HG03460 (cell line): ENCODE results near the gene ADAD2.

ENCODE experiments used
- ATAC-seq: cut with Tn5 transposase; IDR thresholded peaks from one replicate; pipeline ENCODE4 v1.9.1; 2021; ENCODE audit not compliant: unreplicated experiment

ADAD2 gene

DNA sequence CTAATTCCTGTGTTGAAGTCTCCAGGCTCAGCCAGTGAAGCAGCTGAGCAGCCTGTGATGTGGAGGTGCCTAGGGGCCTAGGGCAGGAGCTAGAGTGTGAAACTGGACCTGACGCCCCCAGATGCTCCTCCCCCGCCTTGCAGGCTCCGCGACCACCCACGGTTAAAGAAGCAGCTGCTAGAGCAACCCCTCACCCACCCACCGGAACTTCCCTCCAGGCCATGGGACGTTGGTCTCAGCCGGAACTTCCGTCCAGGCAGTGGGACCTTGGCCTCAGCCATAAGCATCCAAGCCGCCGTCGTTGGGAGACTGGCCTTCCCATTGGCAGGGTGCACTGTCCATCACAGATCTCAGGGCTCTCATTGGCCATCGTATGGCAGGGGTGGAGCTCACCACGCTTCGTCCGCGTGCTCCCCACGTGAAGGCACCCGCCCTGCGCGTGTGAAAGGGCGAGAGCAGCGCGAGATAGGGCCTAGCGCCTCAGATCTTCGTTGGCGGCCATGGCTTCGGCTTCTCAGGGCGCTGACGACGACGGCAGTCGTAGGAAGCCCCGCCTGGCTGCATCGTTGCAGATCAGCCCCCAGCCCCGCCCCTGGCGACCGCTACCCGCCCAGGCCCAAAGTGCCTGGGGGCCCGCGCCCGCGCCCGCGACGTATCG, at the start of gene ADAD2:
TSS of gene ADAD2 (plus strand) at position 427 of the 658 bp plus-strand sequence. CDS start at position 501, 74 bp downstream.
- ATAC-seq, result no peak

DNA sequence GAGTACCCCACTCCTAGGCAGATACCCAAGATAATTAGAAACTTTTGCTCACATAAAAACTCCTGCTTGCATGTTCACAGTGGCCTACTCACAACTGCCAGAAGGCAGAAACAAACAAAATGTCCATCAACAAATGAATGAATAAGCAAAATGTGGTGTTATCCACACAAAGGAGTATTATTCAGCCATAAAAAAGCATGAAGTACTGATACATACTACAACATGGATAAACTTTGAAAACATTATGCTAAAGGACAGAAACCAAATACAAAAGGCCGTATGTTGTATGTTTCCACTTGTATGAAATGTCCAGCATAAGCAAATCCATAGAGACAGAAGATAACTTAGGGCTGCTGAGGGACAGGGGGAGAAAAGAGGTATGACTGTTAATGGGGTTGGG, 47.9 kb upstream of the ADAD2 start:
- no peak for ATAC-seq

DNA sequence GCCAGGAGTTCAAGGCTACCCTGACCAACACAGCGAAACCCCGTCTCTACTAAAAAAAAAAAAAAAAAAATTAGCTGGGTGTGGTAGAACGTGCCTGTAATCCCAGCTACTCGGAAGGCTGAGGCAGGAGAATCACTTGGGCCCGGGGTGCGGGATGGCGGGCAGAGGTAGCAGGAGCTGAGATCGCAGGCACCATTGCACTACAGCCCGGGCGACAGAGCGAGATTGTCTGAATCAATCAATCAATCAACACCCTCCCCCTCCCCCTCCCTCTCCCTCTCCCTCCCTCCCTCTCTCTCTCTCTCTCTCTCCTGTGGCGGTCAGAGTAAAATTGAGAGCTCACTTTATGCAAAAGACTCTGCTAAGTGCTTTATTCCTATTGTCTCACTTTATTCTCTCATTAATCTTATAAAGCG, 47.2 kb upstream of the ADAD2 start:
- no peak for ATAC-seq

DNA sequence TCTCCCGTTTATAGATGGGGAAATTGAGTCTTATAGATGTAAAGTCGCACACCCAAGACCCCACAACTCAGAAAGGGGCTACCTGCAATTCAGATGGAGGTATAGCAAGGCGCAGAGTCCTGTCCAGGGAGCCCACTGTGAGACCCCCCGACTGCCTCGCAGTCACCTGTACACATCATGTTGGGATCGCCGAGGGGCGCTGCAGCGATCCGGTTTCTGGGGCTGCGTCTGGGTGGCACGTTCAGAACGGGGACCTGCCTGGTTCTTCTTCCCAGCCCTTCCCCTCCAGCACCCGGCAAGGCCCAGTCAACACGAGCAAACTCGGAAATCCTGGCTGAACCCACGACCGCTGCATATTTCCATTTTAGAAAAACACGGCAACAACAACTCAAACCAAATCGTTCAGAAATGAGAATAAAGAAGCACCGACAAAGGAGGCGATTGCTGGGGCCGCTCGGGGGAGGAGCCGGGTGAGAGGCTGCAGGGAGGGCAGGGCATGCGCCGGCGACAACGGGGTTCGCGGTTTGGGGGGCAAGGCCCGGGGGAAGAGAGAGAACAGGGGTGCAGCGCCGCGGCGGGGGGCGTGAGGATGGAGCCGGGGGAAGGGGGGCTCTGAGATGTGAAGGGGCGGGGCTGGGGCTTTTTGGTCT, 46.6 kb upstream of the ADAD2 start:
- peak; percentile 31 for ATAC-seq

DNA sequence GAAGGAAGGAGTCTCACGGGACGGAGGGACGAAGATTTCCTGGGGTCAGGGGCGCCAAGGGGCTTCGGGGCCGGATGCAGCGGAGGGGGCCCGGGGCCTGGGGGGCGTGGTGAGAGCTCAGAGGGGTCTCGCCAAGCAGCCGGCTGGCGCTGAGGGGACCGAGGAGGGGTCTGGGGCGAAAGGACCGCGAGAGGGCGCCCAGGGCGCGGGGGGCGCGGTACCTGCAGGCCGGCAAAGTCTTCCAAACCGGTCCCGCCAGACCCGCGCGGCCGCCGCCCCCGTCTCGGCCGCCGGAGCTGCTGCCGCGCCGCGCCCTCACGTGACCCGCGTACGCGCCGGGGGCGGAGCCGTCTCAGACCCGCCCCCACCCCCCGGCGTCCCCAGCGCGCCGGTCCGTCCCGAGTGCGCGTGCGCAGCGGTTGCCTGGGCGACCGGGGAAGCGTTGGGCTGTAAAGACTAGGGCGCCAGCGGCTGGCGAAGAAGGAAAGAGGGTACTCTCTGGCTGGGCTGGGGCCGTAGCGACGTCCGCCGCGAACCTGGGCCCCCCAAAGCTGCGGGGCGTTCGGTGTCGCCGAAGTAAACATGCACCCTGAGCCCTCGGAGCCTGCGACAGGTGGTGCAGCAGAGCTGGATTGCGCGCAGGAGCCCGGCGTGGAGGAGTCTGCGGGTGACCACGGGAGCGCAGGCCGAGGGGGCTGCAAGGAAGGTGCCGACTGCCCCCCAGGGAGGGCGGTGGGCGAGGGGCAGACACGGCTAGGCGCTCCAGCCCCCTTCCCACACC, 45.9 kb upstream of the ADAD2 start, which contains the start of the genes DNAAF1 and HSDL1:
TSS of gene DNAAF1 (plus strand) at position 450 of the 781 bp plus-strand sequence. CDS start at position 583, 133 bp downstream.
TSS of gene HSDL1 (minus strand) at position 319 of the 781 bp plus-strand sequence. CDS start 13,856 bp downstream, outside the sequence.
- peak; percentile 75 for ATAC-seq

DNA sequence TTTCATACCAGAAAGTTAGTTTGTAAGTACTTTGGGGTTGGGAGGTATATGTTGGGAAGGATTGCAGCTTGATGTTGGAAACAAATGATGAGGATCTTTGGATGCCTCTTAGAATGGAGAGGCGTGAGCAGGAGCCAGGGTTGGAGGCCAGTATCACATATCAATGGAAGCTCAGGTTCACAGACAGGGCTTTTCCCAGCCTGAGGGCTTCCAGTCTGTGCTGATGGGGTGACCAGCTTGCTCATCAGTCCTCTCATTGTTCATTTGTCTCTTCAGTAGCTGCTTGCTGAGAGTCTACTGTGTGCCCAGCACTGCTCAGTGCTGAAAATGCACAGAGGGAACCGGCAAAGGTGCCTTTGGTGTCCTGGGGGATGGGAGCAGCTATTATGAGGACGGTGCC, 40.0 kb upstream of the ADAD2 start:
- ATAC-seq, result no peak

DNA sequence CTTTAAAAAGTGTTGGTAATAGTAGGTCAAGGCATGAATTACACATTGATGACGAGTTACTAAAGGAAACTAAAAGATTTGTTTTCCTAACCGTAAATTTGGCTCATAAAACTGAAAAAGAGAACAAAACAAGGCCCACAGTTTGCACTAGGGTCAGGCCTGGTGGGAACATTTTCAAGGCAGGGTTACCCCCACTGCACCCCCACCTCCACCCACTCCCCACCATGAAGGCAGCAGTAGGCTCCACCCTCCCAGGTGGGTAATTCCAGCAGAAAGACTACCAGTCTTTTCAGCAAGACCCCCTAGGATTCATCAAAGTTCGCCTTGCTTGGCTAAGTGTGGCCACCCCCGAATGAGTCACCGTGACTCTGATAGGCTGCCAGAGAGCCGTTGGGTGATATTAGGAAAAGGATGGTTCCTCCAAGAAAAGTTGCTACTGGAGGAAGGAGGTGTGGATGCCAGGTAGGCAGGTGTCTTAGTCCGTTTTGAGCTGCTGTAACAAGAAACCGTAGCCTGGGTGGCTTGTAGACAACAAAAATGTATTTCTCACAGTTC, 37.2 kb upstream of the ADAD2 start:
- no peak for ATAC-seq

DNA sequence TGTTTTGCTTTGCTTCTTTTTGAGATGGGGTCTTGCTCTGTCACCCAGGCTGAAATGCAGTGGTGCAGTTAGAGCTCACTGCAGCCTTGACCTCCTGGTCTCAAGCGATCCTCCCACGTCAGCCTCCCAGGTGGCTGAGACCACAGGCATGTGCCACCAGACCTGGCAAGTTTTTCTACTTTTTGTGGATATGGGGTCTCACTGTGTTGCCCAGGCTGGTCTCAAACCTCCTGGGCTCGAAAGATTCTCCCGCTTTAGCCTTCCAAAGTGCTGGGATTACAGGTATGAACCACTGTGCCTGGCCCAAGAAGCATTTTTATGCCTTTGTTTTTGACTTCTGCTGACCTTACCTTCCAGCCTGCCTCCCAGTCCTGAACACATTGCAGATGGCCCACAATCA, 35.7 kb upstream of the ADAD2 start:
- no peak for ATAC-seq

DNA sequence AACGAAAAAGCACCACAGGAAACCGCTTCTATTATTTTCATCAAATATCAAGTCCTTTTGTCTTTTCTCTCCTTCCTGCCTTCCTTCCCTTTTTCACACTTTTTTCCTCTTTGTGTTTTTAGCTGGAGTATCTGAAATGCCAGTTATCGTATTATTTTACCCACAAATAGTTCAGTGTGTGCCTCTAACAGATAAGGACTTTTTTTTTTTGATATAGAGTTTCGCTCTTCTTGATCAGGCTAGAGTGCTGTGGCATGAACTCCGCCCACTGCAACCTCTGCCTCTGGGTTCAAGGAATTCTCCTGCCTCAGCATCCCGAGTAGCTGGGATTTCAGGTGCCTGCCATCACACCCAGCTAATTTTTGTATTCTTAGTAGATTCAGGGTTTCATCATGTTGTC, 35.2 kb upstream of the ADAD2 start:
- no peak for ATAC-seq

DNA sequence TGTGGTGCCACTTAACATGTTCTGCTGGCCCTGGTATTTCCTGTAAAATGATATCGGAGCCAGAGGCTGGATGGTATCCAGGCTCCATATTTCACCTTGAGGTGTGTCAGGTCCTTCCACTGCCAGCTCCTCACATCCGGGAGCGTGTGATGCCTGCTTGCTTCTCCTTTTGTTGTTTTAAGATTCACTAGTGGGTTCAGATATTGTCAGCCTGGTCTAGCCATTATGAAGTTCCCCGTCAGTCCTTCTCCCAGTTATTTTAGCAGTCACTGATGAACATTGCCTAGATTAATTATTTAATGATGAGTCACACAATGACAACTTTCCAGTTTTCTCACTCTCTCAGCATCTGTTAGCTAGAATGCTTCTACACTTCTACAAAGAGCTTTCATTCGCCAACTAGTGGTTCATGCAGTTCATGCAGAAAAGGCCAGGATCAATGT, 34.6 kb upstream of the ADAD2 start:
- ATAC-seq, result no peak

DNA sequence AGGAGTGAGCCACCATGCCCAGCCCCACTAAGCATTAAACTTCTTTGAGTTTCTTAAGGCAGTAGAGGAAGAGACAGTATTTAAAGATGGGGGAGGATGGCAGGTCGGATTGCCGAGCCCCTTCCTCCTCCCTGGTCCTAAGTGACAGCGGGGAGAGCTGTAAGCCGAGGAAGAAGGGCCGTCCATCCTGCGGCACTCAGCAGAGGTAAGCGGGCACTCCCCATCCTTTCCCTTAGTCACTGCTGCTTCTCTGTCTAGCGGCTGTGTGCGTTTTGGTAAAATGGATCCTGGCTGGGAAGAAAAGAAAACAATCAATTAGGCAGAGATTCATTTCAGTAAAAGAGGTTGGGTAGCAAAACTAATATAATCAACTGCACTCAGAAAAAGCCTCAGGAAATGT, 31.9 kb upstream of the ADAD2 start:
- no peak for ATAC-seq

DNA sequence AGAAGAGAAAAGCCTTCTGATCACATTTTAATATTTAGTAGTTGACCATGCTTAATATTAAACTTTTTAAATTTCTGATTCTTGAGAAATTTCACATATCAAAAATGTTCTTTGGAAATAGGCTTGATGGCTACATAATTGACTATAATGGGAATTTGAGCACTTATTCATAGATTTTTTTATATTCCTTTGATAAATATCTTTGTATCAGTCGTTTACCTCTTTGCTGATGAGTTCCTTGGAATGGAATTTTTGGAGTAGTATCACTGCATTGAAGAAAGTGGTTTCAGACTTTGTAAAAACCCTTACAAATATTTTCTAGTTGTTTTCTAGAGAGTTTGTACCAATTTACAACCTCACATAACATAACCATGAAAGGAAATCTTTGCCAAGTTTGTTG, 31.2 kb upstream of the ADAD2 start:
- ATAC-seq, result no peak

DNA sequence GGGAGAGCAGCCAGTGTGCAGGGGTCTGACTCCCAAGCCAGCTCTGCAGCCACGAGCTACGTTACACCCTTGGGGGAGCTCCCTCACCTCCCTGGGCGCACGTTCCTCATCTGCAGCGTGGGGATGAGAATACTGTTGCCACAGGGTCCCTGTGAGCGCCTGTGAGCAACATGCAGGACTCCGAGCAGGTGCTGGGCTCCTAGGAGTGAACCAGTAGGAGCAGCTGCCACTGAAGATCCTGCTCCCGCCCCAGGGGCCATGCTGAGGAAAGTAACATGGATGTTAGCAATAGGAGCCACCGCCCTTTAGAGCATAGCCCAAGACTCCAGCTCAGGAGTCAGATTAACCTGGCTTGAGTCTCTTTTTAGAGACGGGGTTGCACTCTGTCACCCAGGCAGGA, 29.9 kb upstream of the ADAD2 start:
- ATAC-seq, result no peak

DNA sequence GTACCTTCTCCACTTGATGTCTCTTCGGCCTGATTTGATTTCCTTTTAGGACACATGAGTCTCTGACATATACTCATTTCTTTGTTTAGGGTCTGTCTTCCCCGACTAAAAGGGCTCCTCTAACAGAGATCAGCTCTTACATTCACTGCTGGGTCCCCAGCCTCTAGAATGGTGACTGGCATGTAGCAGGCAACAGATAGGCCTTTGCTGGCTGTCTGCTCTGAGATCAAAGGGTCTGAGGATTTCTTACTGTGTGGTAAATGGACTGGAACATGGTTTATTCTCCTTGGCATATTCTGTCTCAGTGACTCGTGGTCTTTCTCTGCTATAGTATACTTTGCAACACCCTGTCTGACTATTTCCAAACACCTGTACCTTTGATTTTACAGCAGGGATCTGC, 29.2 kb upstream of the ADAD2 start:
- ATAC-seq, result no peak

DNA sequence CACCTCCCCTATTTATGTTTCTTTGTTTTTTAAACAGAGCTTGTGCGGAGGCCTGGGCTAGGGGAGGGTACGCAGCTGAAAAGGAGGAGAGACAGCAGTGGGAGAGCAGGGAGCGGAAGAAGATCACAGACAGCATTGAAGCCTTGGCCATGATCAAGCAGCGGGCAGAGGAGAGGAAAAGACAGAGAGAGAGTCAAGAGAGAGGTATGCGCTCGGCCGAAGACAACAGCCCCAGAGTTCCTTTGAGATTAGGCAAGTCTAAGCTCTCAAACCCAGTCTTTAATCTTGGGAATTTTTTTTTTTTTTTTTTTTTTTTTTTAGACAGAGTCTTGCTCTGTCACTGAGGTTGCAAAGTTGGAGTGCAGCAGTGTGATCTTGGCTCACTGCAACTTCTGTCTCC, 25.2 kb upstream of the ADAD2 start:
- ATAC-seq, result no peak

DNA sequence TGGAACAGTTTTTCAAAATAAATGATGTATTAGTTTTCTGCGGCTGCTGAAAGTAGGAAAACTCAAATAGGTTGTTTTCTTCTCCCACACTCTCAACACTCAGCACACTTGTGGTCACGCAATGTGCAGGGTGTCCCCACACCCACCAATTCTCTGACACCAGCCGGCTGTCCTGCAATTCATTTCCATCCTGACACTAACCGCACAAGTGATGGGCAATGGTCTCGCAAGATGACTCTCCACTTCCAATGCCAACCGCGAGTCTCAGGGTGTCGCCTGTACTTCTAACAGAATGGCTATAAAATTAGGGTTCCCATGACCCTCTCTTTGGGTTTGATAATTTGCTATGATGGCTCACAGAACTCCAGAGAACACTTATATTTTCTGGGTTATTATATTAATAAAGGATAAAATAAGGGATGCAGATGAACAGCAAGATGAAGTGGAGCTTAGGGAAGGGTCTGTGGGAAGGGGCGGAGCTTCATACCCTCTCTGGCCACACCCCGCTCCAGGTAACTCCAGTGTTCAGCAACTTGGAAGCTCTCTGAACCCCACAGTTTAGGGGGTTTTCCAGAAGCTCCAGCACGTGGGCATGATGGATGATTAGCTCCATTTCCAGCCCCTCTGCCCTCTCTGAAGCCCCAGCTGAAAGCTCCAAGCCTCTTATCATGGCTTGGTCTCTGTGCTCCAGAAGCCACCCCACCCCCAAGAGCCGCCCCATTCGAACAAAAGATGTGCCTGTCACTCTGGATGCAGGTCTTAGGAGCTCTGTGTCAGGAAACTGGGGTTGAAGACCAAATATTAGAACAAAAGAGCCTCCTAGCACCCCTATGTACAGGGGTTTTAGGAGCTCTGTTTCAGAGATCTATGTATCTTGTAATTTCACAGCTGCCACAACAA, 23.9 kb upstream of the ADAD2 start:
- ATAC-seq, result no peak

DNA sequence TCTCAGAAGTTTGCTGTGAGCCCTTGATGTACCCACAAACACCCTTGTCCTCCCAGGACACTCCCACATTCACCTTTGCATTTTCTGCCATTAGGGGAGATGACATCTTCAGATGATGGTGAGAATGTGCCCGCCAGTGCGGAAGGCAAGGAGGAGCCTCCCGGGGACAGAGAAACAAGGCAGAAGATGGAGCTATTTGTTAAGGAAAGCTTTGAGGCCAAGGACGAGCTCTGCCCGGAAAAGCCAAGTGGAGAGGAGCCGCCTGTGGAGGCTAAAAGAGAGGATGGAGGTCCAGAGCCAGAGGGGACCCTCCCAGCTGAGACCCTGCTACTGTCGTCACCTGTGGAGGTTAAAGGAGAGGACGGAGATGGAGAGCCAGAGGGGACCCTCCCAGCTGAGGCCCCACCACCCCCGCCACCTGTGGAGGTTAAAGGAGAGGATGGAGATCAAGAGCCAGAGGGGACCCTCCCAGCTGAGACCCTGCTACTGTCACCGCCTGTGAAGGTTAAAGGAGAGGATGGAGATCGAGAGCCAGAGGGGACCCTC, 21.1 kb upstream of the ADAD2 start:
- ATAC-seq, result no peak

DNA sequence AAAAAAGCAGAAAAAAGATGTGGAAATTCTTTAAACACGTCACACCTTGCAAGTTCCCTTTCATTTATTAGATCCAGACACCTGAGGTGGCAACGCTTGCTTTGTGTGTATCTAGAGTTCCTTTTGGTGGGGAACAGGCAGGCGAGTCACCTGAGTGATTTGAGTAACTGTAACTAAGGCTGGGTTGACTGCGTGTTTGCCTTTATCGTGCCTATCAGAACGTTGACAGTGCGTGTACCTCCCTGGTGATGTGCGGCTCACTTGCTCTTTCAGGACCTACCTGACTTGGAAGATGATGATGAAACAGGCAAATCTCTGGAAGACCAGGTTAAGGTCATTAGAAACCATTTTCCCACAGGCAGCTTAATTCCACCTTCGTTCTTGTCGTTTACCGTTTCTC, 16.6 kb upstream of the ADAD2 start:
- no peak for ATAC-seq

DNA sequence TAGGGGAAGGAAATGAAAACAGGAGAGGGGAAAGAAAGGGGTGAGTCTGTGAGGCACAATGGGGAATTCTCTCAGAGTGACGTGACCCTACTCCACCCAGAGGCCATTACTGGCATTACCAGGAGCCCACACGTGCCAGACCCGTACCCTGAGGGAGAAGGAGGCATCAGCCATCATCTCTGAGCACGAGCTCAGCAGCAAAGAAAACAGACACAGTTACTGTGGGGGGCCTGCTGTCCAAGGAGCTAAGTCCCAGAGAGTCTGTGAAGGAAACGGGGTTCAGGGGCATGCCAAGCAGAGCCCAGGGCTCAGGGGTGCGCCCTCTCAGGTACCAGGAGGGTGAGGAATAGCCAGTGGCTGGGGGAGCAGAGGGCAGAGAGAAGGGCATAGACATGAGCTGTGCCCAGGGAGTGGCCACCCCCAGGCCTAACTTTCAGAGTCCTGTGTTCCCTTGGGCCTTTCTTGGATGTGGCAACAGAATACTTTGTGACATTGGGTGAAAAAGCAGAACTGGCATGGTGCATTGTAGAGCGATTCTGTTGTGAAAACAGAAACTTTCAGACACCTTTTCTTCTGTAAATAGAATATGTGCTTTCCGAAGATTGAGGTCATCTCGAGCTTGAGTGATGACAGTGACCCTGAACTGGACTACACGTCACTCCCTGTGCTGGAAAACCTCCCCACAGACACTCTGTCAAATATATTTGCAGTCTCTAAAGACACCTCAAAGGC, 15.4 kb upstream of the ADAD2 start:
- peak; percentile 80 for ATAC-seq
